ENCODE measurements around the gene APH1A. TPM values are rescaled to one million over a fixed set of nuclear protein-coding genes. Genes with fewer than 3 reads are reported as not detected.
"Not testable (repeated sequence)": the region's sequence is repeated elsewhere in the genome, so short reads cannot be mapped to it uniquely, and the experiment has no call there.

The APH1A gene
- total RNA-seq, 6 experiments from 2014 or later, result 104 to 119 (median 107) TPM

DNA sequence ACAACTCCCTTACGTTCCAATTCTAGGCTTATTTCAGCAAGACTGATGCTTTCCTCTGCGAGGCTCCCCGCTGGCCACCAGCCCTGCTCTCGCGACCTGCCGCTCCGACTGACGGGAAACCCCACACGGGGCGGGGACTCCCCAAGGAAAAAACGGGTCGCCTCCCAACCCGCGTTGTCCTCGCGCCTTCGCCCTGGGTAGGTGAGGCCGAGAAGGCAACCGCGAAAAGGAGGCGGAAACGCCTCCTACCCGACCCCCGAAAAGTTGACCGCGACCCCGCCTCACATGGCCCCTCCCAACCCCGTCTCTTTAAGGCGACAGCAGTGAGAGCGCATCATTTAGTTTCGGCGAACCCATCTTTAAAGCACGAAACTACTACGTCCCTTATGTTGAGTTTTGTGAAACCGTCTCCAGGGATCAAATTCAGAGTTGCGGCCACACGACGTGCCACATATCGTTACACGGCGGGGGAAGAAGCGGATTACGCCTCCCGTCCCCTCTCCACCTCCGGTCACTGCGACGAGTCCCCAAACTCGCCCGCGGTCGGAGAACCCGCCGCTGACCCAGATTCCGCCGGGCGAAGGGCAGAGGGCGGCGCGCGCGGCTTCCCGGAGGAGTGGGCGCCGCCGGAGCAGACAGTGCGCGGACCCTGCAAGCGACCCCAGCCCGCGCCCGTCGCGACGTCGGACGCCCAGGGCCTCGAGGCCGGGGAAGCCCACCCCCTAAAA, 34.1 kb downstream of the APH1A start:
- TF ChIP-seq, protein P1, sequence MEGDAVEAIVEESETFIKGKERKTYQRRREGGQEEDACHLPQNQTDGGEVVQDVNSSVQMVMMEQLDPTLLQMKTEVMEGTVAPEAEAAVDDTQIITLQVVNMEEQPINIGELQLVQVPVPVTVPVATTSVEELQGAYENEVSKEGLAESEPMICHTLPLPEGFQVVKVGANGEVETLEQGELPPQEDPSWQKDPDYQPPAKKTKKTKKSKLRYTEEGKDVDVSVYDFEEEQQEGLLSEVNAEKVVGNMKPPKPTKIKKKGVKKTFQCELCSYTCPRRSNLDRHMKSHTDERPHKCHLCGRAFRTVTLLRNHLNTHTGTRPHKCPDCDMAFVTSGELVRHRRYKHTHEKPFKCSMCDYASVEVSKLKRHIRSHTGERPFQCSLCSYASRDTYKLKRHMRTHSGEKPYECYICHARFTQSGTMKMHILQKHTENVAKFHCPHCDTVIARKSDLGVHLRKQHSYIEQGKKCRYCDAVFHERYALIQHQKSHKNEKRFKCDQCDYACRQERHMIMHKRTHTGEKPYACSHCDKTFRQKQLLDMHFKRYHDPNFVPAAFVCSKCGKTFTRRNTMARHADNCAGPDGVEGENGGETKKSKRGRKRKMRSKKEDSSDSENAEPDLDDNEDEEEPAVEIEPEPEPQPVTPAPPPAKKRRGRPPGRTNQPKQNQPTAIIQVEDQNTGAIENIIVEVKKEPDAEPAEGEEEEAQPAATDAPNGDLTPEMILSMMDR (IDR thresholded peaks at IDR 0.05), result no peak
- H3K4me3 Mint-ChIP-seq, result no peak overlapping the region
- no peaks in the 10 kb centered on the region; the same call in 1 of the 2 replicates for H3K27me3 Mint-ChIP-seq (ENCODE audit: insufficient read depth)
- no peaks in the 10 kb centered on the region for H3K9me3 Mint-ChIP-seq
- peak; percentile 70 for DNase-seq
- peak overlapping the region; percentile 93 for H3K27ac Mint-ChIP-seq
- H3K36me3 Mint-ChIP-seq (ENCODE audit: low read depth), result no peaks in the 10 kb centered on the region
- peaks cover 15% of the 10 kb centered on the region for H3K4me1 Mint-ChIP-seq (ENCODE audit: low read depth)

DNA sequence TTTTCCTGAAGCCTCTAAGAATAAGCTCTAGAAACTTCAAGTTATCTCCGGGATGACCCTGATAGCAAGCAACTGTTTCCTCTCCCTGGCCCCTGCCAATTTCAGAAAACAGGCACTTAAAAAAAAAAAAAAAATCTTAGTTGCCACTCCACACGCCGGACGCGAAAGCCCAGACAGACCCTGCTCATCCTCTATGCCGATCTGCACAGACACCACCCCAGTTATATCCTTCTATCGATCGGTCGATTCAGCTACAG, 34.6 kb downstream of the APH1A start:
- Mint-ChIP-seq H3K36me3 (ENCODE audit: low read depth) (no peaks in the 10 kb centered on the region), H3K4me1 (ENCODE audit: low read depth) (peaks cover 15% of the 10 kb centered on the region), H3K9me3 (no peaks in the 10 kb centered on the region), H3K27ac (peak overlapping the region; percentile 93), H3K4me3 (no peak overlapping the region), H3K27me3 (ENCODE audit: insufficient read depth) (no peaks in the 10 kb centered on the region; the same call in 1 of the 2 replicates)
- TF ChIP-seq, protein P1 (IDR thresholded peaks at IDR 0.05), result no peak
- DNase-seq, result peak; percentile 1

DNA sequence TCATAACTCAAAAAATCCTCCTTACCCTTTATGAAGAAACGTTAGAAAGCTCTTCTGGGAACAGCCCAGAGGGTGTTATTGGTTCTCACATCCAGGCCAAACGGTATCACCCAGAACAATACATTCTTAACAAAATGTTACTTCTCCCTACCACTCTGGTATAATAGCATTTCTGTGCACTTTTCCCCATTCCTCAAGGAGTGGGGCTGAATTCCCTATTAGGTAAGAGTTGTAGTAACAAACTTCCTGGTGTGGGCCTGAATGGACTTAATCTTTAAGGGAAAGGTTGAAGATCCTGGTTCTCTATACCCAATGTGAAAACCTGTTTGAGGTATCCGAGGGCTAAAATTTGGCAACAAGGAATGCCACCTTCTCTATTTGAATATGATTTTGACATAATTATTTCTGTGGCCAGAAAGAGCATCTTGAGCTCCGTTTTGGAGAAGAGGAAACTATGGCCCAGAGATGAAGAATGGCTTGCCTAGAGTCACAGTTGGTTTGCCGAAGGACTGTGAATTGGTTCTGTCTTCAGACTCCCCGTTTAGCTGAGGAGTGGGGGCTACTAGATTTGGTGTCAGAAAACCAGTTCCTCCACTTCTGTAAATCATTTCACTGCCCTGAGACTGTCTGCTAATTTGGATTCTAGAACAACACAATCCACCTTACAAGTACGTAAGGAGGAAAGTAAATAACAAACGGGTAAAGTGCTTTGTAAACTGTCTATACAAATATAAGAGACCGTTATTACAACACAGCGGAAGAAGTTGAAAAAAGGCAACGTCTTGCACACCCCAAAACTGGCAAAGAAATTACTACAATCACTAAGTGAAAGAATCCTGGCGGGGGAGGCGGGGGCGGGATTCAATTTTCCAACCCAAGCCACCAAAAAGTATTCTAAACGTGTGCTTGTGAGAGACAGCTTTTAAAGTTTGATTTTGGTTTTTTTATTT, 35.2 kb downstream of the APH1A start:
- DNase-seq, result no peak
- H3K27me3 Mint-ChIP-seq (ENCODE audit: insufficient read depth), result no peaks in the 10 kb centered on the region; the same call in 1 of the 2 replicates
- no peak overlapping the region; the same call in 1 of the 2 replicates for H3K4me3 Mint-ChIP-seq
- peaks cover 15% of the 10 kb centered on the region for H3K4me1 Mint-ChIP-seq (ENCODE audit: low read depth)
- peaks cover 5% of the 10 kb centered on the region for H3K36me3 Mint-ChIP-seq (ENCODE audit: low read depth)
- H3K9me3 Mint-ChIP-seq, result no peaks in the 10 kb centered on the region
- TF ChIP-seq, protein P1 (IDR thresholded peaks at IDR 0.05), result no peak
- peak overlapping the region; percentile 93 for H3K27ac Mint-ChIP-seq

DNA sequence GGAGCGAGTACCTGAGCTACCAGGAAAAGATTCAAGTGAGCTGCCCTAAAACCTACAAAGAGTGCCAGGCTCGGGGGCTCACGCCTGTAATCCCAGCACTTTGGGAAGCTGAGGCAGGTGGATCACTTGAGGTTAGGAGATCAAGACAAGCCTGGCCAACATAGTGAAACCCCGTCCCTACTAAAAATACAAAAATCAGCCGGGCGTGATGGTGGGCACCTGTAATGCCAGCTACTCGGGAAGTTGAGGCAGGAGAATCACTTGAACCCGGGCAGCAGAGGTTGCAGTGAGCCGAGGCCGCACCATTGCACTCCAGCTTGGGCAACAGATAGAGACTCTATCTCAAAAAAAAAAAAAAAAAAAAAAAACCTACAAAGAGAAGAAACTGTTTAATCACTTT, 35.9 kb downstream of the APH1A start:
- not testable (repeated sequence) for H3K27me3 Mint-ChIP-seq (ENCODE audit: insufficient read depth); H3K4me3 Mint-ChIP-seq; DNase-seq; H3K36me3 Mint-ChIP-seq (ENCODE audit: low read depth); H3K9me3 Mint-ChIP-seq
- H3K4me1 Mint-ChIP-seq (ENCODE audit: low read depth), result peaks cover 15% of the 10 kb centered on the region
- H3K27ac Mint-ChIP-seq, result peak overlapping the region; percentile 93

DNA sequence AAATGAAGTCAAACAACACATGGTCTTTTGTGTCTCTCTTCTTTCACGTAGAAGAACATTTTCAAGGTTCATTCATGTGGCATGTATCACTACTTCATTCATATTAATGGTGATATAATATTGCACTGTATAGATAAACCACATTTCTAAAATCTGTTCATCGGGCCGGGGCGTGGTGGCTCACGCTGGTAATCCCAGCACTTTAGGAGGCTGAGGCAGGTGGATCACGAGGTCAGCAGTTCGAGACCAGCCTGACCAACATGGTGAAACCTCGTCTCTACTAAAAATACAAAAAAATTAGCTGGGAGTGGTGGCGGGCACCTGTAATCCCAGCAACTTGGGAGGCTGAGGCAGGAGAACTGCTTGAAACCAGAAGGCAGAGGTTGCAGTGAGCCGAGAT, 40.6 kb downstream of the APH1A start:
- H3K4me1 Mint-ChIP-seq (ENCODE audit: low read depth); H3K27me3 Mint-ChIP-seq (ENCODE audit: insufficient read depth); H3K27ac Mint-ChIP-seq; H3K4me3 Mint-ChIP-seq; DNase-seq; H3K9me3 Mint-ChIP-seq: not testable (repeated sequence)
- peaks cover 33% of the 10 kb centered on the region for H3K36me3 Mint-ChIP-seq (ENCODE audit: low read depth)

DNA sequence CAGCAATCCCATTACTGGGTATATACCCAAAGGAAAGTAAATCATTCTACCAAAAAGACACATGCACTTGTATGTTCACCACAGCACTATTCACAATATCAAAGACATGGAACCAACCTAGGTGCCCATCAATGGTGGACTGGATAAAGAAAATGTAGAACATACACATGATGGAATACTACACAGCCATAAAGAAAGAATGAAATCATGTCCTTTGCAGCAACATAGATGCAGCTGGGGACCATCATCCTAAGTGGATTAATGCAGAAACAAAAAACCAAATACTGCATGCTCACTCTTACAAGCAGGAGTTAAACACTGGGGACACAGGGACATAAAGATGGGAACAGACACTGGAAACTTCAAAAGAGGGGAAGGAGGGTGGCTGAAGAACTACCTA, 41.6 kb downstream of the APH1A start:
- DNase-seq, result no peak
- TF ChIP-seq, protein P1 (IDR thresholded peaks at IDR 0.05), result no peak
- H3K4me1 Mint-ChIP-seq (ENCODE audit: low read depth), result no peaks in the 10 kb centered on the region
- H3K9me3 Mint-ChIP-seq, result no peaks in the 10 kb centered on the region
- H3K27ac Mint-ChIP-seq, result no peak overlapping the region; the same call in 1 of the 2 replicates
- H3K4me3 Mint-ChIP-seq, result no peak overlapping the region
- H3K36me3 Mint-ChIP-seq (ENCODE audit: low read depth), result peaks cover 37% of the 10 kb centered on the region
- no peaks in the 10 kb centered on the region for H3K27me3 Mint-ChIP-seq (ENCODE audit: insufficient read depth)

All from HFFc6 (cell line).